HepG2 (cell line): Measurements from ENCODE around the gene LEAP2. TPM values are rescaled to one million over a fixed set of nuclear protein-coding genes. Genes with fewer than 3 reads are reported as not detected.

Source experiments
- HOXD1 ChIP-seq: sonication (generic); formaldehyde crosslinking; IDR thresholded peaks from 2 replicates; pipeline ENCODE4 v1.5.0; 2020; ENCODE audit warnings: missing genetic modification reagents
- IRF2 ChIP-seq: IDR thresholded peaks from 2 replicates; pipeline ENCODE4 v1.6.1; 2018; ENCODE audit warnings: missing genetic modification reagents, missing compliant biosample characterization
- NR1H2 ChIP-seq: sonication (generic); formaldehyde crosslinking; IDR thresholded peaks from 2 replicates; pipeline ENCODE4 v1.8.1; 2022; ENCODE audit warnings: low read depth, missing genetic modification reagents, borderline replicate concordance
- PAWR ChIP-seq: sonication (generic); formaldehyde crosslinking; IDR thresholded peaks from 2 replicates; pipeline ENCODE4 v1.4.0; 2020; ENCODE audit warnings: missing genetic modification reagents, mild to moderate bottlenecking, borderline replicate concordance
- RCOR2 ChIP-seq: IDR thresholded peaks from 2 replicates; pipeline ENCODE4 v1.6.1; 2016; ENCODE audit warnings: missing biosample characterization, missing genetic modification reagents
- REPIN1 ChIP-seq: sonication (generic); formaldehyde crosslinking; IDR thresholded peaks from 2 replicates; pipeline ENCODE4 v1.8.0; 2022; ENCODE audit warnings: missing genetic modification reagents, low read depth, mild to moderate bottlenecking, borderline replicate concordance
- RXRA ChIP-seq: sonication (generic); formaldehyde crosslinking; IDR thresholded peaks from 2 replicates; pipeline ENCODE4 v1.5.1; 2020; ENCODE audit warnings: missing genetic modification reagents
- SCMH1 ChIP-seq: sonication (generic); formaldehyde crosslinking; IDR thresholded peaks from 2 replicates; pipeline ENCODE4 v1.9.0; 2021; ENCODE audit warnings: missing genetic modification reagents, mild to moderate bottlenecking, borderline replicate concordance
- SIN3A ChIP-seq: IDR thresholded peaks from 2 replicates; pipeline ENCODE4 v1.6.1; 2011; ENCODE audit warnings: low read depth, mild to moderate bottlenecking, control low read depth, low read length, borderline replicate concordance
- SMAD3 ChIP-seq: sonication (generic); formaldehyde crosslinking; IDR thresholded peaks from 2 replicates; pipeline ENCODE4 v1.4.0; 2020; ENCODE audit warnings: missing genetic modification reagents
- ZNF430 ChIP-seq: sonication (generic); formaldehyde crosslinking; IDR thresholded peaks from 2 replicates; pipeline ENCODE4 v1.9.0; 2021; ENCODE audit warnings: mild to moderate bottlenecking, missing genetic modification reagents
- ZNF598 ChIP-seq: sonication (generic); formaldehyde crosslinking; IDR thresholded peaks from 2 replicates; pipeline ENCODE4 v1.5.1; 2020; ENCODE audit warnings: mild to moderate bottlenecking, missing genetic modification reagents, borderline replicate concordance
- polyA plus RNA-seq, 8 experiments: library from polyadenylated mRNA; depleted of rRNA in 3 of 8; stranded (reverse) in 7 of 8; unstranded in 1 of 8; fragments of >200 nt; fragmentation: Illumina TruSeq in 4 of 8; extraction: Trizol in 4 of 8; gene quantifications; 2 replicates each; pipeline versions ENCODE4 v1.2.1 to v1.2.3, GENCODE V29; 2011 to 2016; ENCODE audit warnings: low read depth in 4 of 8, missing spikeins in 1 of 8, mixed read lengths in 1 of 8; ENCODE audit not compliant: insufficient read depth in 1 of 8
- total RNA-seq, 5 experiments: library from RNA; depleted of rRNA; stranded (reverse); fragments of >200 nt; fragmentation: Illumina TruSeq; extraction: Trizol; gene quantifications; 2 replicates each; pipeline ENCODE4 v1.2.3, GENCODE V29; 2016; ENCODE audit warnings: low read depth in 1 of 5
- TF ChIP-seq, protein P1 (sequence below): sonication (generic); formaldehyde crosslinking; conservative IDR thresholded peaks from 2 replicates; pipeline ENCODE4 v1.4.0; 2020; ENCODE audit warnings: missing genetic modification reagents
- TF ChIP-seq, protein P2 (sequence below): sonication (generic); formaldehyde crosslinking; IDR thresholded peaks from 2 replicates; pipeline ENCODE4; 2020; ENCODE audit warnings: missing genetic modification reagents, mild to moderate bottlenecking, borderline replicate concordance
- TF ChIP-seq, protein P3 (sequence below): sonication (generic); formaldehyde crosslinking; IDR thresholded peaks from 2 replicates; pipeline ENCODE4 v1.5.1; 2020; ENCODE audit warnings: mild to moderate bottlenecking, missing genetic modification reagents, borderline replicate concordance
- TF ChIP-seq, protein P4 (sequence below): IDR thresholded peaks from 2 replicates; pipeline ENCODE4 v1.6.1; 2016; ENCODE audit warnings: mild to moderate bottlenecking

The LEAP2 gene
- total and polyA plus RNA-seq, 2 of the 13 experiments (the other 11 are each of a cell fraction or from before 2014, with no cell fraction given) = 23.9 to 51.9 TPM

DNA sequence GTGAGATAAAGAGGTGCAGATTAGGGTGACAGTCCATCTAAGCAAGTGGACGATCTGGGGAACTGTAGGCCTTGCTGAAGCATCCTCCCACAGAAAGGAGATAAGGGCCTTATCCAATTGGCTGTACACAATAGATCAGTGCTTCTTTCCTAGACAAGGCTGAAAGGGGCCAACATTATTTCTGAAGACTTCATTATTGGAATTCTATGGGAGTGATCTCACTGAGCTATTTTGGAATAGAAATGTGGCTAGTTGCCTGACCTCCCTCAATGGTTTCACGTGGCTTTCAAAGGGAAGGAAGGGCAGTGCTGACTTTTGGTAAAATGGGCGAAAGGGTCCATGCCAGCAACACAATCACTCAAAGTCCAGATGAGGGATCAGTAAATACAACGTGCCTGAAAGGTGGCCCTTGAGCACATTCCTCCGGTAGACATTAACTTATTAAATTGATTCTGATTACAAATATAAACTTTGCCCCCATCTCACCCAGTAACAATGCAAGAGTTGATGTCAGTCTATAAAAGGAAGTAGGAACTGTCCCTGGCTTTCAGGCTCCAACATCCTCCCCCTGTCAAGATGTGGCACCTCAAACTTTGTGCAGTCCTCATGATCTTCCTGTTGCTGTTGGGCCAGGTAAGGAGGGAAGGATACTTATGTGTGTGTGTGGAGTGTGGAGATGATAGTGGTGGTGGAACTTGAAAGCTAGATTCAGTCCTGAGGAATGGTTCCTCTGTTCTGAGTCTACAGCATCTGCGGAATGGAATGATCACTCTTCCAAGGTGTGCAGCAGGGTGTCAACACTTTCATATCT lies at the start of gene LEAP2 (continued):
- TF ChIP-seq, protein P1, sequence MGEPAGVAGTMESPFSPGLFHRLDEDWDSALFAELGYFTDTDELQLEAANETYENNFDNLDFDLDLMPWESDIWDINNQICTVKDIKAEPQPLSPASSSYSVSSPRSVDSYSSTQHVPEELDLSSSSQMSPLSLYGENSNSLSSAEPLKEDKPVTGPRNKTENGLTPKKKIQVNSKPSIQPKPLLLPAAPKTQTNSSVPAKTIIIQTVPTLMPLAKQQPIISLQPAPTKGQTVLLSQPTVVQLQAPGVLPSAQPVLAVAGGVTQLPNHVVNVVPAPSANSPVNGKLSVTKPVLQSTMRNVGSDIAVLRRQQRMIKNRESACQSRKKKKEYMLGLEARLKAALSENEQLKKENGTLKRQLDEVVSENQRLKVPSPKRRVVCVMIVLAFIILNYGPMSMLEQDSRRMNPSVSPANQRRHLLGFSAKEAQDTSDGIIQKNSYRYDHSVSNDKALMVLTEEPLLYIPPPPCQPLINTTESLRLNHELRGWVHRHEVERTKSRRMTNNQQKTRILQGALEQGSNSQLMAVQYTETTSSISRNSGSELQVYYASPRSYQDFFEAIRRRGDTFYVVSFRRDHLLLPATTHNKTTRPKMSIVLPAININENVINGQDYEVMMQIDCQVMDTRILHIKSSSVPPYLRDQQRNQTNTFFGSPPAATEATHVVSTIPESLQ (CRISPR knock-in tag) = 0 out of 2 replicates have a peak, but pooled peaks have one; percentile 84
- TF ChIP-seq RCOR2 (peak; percentile 24; the same call in 1 of the 2 replicates), SMAD3 (CRISPR knock-in tag) (0 out of 2 replicates have a peak, but pooled peaks have one; percentile 42), RXRA (CRISPR knock-in tag) (peak; percentile 47; the same call in 1 of the 2 replicates), REPIN1 (CRISPR knock-in tag) (no peak; the same call in 1 of the 2 replicates), NR1H2 (CRISPR knock-in tag) (no peak), PAWR (CRISPR knock-in tag) (no peak), HOXD1 (0 out of 2 replicates have a peak, but pooled peaks have one; percentile 44), SCMH1 (CRISPR knock-in tag) (no peak), ZNF598 (no peak), IRF2 (peak; percentile 84), SIN3A (peak; percentile 26; the same call in 1 of the 2 replicates), ZNF430 (CRISPR knock-in tag) (peak; percentile 21; the same call in 1 of the 2 replicates)
- TF ChIP-seq, protein P2, sequence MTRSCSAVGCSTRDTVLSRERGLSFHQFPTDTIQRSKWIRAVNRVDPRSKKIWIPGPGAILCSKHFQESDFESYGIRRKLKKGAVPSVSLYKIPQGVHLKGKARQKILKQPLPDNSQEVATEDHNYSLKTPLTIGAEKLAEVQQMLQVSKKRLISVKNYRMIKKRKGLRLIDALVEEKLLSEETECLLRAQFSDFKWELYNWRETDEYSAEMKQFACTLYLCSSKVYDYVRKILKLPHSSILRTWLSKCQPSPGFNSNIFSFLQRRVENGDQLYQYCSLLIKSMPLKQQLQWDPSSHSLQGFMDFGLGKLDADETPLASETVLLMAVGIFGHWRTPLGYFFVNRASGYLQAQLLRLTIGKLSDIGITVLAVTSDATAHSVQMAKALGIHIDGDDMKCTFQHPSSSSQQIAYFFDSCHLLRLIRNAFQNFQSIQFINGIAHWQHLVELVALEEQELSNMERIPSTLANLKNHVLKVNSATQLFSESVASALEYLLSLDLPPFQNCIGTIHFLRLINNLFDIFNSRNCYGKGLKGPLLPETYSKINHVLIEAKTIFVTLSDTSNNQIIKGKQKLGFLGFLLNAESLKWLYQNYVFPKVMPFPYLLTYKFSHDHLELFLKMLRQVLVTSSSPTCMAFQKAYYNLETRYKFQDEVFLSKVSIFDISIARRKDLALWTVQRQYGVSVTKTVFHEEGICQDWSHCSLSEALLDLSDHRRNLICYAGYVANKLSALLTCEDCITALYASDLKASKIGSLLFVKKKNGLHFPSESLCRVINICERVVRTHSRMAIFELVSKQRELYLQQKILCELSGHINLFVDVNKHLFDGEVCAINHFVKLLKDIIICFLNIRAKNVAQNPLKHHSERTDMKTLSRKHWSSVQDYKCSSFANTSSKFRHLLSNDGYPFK = no peak
- TF ChIP-seq, protein P3, sequence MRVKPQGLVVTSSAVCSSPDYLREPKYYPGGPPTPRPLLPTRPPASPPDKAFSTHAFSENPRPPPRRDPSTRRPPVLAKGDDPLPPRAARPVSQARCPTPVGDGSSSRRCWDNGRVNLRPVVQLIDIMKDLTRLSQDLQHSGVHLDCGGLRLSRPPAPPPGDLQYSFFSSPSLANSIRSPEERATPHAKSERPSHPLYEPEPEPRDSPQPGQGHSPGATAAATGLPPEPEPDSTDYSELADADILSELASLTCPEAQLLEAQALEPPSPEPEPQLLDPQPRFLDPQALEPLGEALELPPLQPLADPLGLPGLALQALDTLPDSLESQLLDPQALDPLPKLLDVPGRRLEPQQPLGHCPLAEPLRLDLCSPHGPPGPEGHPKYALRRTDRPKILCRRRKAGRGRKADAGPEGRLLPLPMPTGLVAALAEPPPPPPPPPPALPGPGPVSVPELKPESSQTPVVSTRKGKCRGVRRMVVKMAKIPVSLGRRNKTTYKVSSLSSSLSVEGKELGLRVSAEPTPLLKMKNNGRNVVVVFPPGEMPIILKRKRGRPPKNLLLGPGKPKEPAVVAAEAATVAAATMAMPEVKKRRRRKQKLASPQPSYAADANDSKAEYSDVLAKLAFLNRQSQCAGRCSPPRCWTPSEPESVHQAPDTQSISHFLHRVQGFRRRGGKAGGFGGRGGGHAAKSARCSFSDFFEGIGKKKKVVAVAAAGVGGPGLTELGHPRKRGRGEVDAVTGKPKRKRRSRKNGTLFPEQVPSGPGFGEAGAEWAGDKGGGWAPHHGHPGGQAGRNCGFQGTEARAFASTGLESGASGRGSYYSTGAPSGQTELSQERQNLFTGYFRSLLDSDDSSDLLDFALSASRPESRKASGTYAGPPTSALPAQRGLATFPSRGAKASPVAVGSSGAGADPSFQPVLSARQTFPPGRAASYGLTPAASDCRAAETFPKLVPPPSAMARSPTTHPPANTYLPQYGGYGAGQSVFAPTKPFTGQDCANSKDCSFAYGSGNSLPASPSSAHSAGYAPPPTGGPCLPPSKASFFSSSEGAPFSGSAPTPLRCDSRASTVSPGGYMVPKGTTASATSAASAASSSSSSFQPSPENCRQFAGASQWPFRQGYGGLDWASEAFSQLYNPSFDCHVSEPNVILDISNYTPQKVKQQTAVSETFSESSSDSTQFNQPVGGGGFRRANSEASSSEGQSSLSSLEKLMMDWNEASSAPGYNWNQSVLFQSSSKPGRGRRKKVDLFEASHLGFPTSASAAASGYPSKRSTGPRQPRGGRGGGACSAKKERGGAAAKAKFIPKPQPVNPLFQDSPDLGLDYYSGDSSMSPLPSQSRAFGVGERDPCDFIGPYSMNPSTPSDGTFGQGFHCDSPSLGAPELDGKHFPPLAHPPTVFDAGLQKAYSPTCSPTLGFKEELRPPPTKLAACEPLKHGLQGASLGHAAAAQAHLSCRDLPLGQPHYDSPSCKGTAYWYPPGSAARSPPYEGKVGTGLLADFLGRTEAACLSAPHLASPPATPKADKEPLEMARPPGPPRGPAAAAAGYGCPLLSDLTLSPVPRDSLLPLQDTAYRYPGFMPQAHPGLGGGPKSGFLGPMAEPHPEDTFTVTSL (CRISPR knock-in tag) = peak; percentile 59
- TF ChIP-seq, protein P4, sequence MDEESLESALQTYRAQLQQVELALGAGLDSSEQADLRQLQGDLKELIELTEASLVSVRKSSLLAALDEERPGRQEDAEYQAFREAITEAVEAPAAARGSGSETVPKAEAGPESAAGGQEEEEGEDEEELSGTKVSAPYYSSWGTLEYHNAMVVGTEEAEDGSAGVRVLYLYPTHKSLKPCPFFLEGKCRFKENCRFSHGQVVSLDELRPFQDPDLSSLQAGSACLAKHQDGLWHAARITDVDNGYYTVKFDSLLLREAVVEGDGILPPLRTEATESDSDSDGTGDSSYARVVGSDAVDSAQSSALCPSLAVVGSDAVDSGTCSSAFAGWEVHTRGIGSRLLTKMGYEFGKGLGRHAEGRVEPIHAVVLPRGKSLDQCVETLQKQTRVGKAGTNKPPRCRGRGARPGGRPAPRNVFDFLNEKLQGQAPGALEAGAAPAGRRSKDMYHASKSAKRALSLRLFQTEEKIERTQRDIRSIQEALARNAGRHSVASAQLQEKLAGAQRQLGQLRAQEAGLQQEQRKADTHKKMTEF = peak; percentile 71; the same call in 1 of the 2 replicates
